ENCODE data around the gene MINDY1. TPM values are rescaled to one million over a fixed set of nuclear protein-coding genes. Genes with fewer than 3 reads are reported as not detected.

Gene MINDY1
- total RNA-seq, 4 donors from 2014 or later = 28.5 to 36.6 (median 30.8) TPM

DNA sequence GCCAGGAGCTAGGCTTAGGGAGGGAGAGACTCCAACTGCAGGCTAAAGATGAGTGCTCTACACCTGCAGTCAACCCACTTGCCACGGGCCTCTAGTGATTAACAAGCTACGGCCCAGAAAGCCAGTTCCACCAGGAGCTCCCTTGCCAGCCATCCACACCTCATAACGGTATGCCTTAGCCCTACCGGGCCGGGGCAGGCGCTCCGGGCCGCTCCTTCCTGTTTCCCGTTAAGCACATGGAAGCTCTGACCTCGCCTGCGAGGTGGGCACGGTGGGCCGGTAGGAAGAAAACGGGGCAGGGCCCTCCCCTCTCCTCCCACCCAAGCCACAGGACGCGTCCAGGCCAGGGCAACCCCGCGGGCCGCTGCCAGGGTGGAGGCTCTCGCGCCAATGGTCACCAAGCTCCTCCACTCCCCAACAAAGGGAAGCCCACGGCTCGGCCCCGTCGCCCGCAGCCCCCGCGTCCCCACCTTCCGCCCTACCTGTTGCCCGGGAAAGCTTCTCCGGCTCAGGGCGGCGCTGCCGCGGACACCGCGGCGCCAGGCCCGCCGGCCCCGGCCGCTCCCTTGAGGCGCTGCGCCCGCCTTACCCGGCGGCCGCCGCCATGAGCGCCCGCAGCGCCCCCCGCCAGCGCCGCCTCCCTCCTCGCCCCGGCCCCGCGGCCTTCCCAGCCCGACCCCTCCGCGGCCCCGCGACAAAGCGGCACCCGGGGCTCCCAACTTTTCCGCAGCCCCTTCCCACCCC lies 32.7 kb downstream of the MINDY1 start:
- TF ChIP-seq POLR2A (IDR thresholded peaks at IDR 0.05) = no peak
- TF ChIP-seq, protein P1, sequence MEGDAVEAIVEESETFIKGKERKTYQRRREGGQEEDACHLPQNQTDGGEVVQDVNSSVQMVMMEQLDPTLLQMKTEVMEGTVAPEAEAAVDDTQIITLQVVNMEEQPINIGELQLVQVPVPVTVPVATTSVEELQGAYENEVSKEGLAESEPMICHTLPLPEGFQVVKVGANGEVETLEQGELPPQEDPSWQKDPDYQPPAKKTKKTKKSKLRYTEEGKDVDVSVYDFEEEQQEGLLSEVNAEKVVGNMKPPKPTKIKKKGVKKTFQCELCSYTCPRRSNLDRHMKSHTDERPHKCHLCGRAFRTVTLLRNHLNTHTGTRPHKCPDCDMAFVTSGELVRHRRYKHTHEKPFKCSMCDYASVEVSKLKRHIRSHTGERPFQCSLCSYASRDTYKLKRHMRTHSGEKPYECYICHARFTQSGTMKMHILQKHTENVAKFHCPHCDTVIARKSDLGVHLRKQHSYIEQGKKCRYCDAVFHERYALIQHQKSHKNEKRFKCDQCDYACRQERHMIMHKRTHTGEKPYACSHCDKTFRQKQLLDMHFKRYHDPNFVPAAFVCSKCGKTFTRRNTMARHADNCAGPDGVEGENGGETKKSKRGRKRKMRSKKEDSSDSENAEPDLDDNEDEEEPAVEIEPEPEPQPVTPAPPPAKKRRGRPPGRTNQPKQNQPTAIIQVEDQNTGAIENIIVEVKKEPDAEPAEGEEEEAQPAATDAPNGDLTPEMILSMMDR (IDR thresholded peaks at IDR 0.05) = no peak
- WGBS, 2 donors = 1% methylated on average over 21 to 50 of the region's 67 CpGs
- intact Hi-C loops (cut with DNase I; ENCODE audit: low total_unique reads) = no loop called here
- H3K4me3 ChIP-seq (ENCODE audit: low read depth, poor library complexity, severe bottlenecking) = peak overlapping the region; percentile 69
- DNase-seq (ENCODE audit: low spot score in 2 of 2) = no peak

DNA sequence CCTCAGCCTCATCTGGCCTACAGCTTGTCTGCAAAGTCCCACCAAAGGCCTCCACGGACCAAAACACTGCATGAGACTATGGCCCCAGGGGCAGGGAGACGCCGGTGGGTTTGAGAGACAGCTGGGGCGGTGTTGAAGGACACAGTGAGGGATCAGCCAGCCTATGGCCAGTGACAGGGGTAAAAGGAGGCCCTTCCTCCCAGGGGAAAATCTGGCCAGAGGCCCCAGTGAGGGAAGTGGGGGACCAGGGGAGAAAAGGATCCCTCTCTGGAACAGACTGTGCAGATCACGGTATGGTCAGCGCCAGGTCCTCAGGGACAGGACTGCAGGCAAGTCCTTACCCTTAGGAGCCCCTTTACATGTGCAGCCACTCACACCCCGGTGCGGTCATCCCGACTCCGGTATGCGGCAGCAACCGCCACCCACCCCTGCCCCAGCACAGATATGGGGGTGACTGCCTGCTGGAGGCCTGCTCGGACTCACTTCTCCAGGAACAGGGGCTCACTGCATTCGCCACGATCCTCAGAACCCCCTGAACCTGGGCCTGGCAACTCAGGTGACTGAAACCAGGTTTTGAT lies 33.4 kb downstream of the MINDY1 start:
- TF ChIP-seq POLR2A (IDR thresholded peaks at IDR 0.05) = no peak
- TF ChIP-seq, protein P1 (IDR thresholded peaks at IDR 0.05) = no peak
- no peak for DNase-seq (ENCODE audit: low spot score in 2 of 2)
- H3K4me3 ChIP-seq (ENCODE audit: low read depth, poor library complexity, severe bottlenecking) = peak overlapping the region; percentile 69
- intact Hi-C loops (cut with DNase I; ENCODE audit: low total_unique reads) = no loop called here
- WGBS, 2 donors = 12 to 17% methylated on average over 11 to 15 of the region's 15 CpGs

DNA sequence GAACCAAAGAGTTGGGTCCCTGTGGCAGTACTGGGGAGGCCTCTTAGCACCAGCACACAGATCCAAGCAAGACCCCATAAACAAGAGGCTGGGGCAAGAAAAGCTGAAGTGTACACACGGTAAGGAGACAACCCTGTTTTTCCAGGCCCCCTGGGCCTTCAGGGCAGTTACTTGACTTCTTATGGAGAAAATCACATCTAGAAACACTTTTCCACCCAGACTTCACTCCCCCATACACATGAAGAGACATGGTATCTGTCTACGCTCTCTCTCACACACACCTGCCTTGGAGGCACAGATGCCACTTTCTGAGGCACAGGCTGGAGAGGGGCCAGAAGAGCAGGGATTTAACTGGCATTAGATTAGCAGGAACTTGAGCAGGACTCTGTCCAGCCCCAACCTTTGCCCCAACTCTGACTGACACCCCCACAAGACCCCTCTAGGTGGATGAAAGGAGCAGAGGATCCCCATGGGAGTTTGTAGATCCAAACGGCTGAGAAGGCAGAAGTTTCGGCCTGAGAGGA lies 34.2 kb downstream of the MINDY1 start:
- intact Hi-C loops (cut with DNase I; ENCODE audit: low total_unique reads) = no loop called here
- no peak overlapping the region for H3K4me3 ChIP-seq (ENCODE audit: low read depth, poor library complexity, severe bottlenecking)
- 58 to 63% methylated on average over 4 of the region's 4 CpGs for WGBS, 2 donors
- DNase-seq (ENCODE audit: low spot score in 2 of 2) = no peak
- TF ChIP-seq, protein P1 (IDR thresholded peaks at IDR 0.05) = no peak
- TF ChIP-seq POLR2A (IDR thresholded peaks at IDR 0.05) = no peak

DNA sequence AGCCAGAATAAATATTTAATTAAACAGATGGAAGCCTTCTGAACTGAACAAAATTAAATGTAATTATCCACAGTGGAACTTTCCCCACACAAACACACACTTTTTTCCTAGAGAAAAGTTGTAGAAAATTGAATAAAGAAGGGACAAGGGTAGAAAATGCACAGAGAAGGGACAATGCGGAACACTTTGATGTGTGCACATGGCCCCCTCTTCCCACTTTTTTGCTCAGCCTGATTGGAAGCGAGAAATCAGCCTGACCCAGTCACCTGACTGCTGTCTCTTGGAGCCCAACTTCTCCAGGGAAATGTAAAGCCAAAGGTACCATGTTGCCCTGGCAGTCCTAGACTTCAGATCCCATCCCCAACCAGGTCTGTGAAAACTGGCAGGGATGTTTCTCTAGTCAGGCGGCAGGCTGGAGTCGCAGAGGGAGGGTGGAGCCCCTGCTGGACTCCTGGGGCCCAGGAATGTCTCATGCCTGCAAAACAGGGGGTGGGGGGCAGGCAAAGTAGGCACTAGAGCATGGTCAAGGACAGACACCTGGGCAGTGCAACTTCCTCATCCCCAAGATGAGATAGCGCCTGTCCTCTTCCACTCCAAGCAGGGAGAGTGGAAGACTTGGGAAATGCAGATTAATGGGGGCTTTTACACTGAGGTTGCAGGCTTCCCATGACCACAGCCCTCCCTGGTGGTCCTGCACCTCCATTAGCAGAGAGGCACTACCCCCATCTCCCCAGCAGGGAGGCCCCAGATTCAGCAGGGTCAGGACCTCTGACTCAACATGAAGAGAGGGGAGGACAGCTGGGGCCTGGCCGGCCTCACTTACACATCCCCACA lies 34.9 kb downstream of the MINDY1 start:
- no peak for DNase-seq (ENCODE audit: low spot score in 2 of 2)
- no peak for TF ChIP-seq POLR2A (IDR thresholded peaks at IDR 0.05)
- TF ChIP-seq, protein P1 (IDR thresholded peaks at IDR 0.05) = no peak
- no peak overlapping the region for H3K4me3 ChIP-seq (ENCODE audit: low read depth, poor library complexity, severe bottlenecking)
- intact Hi-C loops (cut with DNase I; ENCODE audit: low total_unique reads) = no loop called here
- 60 to 75% methylated on average over 6 of the region's 6 CpGs for whole genome bisulfite sequencing, 2 donors

DNA sequence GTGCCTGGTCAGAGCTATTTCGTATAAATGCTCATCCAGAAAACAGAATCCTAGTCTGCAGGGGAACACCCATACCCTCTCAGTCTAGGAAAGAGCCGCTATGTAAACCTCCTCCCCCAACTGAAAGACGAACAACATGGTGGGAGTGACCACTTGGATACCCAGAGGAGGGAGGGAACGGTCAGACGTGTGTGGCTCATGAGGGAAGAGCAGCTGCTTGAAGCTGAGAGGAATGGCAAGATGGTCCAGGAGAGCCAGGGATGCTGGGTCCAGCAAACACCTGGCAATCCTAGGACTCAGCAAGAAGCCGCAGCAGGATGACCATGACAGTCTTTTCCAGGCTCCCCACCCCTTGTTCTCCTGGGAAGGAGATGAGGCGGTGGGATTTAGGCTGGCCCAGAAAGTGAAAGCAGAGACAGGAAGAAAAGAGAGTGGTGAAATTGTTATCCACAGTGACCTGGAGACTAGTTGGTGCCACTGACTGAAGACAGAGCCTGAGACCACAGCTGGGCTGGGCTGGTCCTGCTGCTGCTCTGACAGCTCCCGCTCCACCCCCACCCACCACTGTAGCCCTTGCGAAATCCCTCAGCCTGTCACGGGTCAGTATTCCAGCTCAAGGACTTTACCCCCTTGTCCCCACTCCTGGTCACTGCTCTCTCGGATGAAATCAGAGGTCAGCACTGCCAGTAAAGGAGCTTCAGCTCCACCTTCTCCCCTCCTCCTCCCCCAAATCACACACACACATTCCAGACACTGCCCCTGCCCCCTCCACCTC lies 35.7 kb downstream of the MINDY1 start:
- peak; percentile 86 to 96 for DNase-seq (ENCODE audit: low spot score in 2 of 2)
- intact Hi-C loops (cut with DNase I; ENCODE audit: low total_unique reads) = no loop called here
- H3K4me3 ChIP-seq (ENCODE audit: low read depth, poor library complexity, severe bottlenecking) = no peak overlapping the region
- no peak for TF ChIP-seq POLR2A (IDR thresholded peaks at IDR 0.05)
- TF ChIP-seq, protein P1 (IDR thresholded peaks at IDR 0.05) = no peak
- 56 to 69% methylated on average over 11 of the region's 11 CpGs for WGBS, 2 donors
